Esophagus muscularis mucosa (tissue), 4 donors: ENCODE results near the gene TFAP2B. TPM values are rescaled to one million over a fixed set of nuclear protein-coding genes. Genes with fewer than 3 reads are reported as not detected.

ENCODE experiments used
- DNase-seq: peaks from one replicate; pipeline ENCODE4 v3.0.0-alpha.2; 2017; ENCODE audit errors: extremely low spot score
- H3K27ac ChIP-seq, 4 donors: fragments of 200-600 bp; sonication (generic); replicated peaks in 1 of 4; 1 replicate in 3 of 4; 2 replicates in 1 of 4; pipeline ENCODE4 v1.5.1; 2016 to 2019; ENCODE audit warnings: mild to moderate bottlenecking in 1 of 4
- H3K27me3 ChIP-seq, 4 donors: fragments of 200-600 bp; sonication (generic); one replicate each; pipeline versions ENCODE4 v1.5.1 to v1.6.0; 2016 to 2019
- H3K36me3 ChIP-seq, 4 donors: fragments of 200-600 bp; sonication (generic); one replicate each; pipeline ENCODE4 v1.5.1; 2016 to 2019
- H3K4me1 ChIP-seq, 4 donors: fragments of 200-600 bp; sonication (generic); one replicate each; pipeline ENCODE4 v1.5.1; 2016 to 2019
- H3K4me3 ChIP-seq, 4 donors: fragments of 200-600 bp; sonication (generic); 1 replicate in 2 of 4; 2 replicates in 2 of 4; pipeline ENCODE4 v1.5.1; 2016 to 2019; ENCODE audit warnings: mild to moderate bottlenecking in 4 of 4, moderate library complexity in 1 of 4
- H3K9me3 ChIP-seq, 4 donors: fragments of 200-600 bp; sonication (generic); 1 replicate in 3 of 4; 2 replicates in 1 of 4; pipeline ENCODE4 v1.5.1; 2016 to 2019
- CTCF ChIP-seq, 3 experiments: fragments of 200-600 bp in 2 of 3; fragments of 450-650 bp in 1 of 3; sonication (generic) in 2 of 3; IDR thresholded peaks; one replicate each; pipeline ENCODE4 v1.5.1; 2017 to 2019; ENCODE audit warnings: antibody characterized with exemption in 3 of 3, mild to moderate bottlenecking in 2 of 3, moderate library complexity in 1 of 3
- EP300 ChIP-seq: sonication (generic); formaldehyde crosslinking; IDR thresholded peaks from one replicate; pipeline ENCODE4 v1.6.1; 2017; ENCODE audit warnings: antibody characterized with exemption
- POLR2A ChIP-seq: fragments of 450-650 bp; IDR thresholded peaks from one replicate; pipeline ENCODE4 v1.6.1; 2017; ENCODE audit warnings: antibody characterized with exemption, moderate library complexity, mild to moderate bottlenecking, low read depth
- POLR2AphosphoS5 ChIP-seq, 2 donors: sonication (generic); formaldehyde crosslinking; IDR thresholded peaks; one replicate each; pipeline ENCODE4 v1.6.1; 2017; ENCODE audit warnings: antibody characterized with exemption in 2 of 2
- WGBS: methylation state at CpG from one replicate; pipeline ENCODE4 v1.1.5; 2018; 5-methylcytosine and 5-hydroxymethylcytosine counted together
- intact Hi-C: fragments of 100-400 bp; cut with DNase I; formaldehyde crosslinking; loops from one replicate; pipeline ENCODE4 v1.15.1; 2023
- total RNA-seq, 4 donors: library from RNA; depleted of rRNA; stranded (reverse); fragments of >200 nt; gene quantifications; one replicate each; pipeline versions ENCODE4 v1.1.0 to v1.2.1, GENCODE V29; 2016

TFAP2B gene
- total RNA-seq, 4 donors from 2014 or later: not detected

GRCh38 chr6:50868466-50868865, 49.8 kb downstream of the TFAP2B start:
- intact Hi-C loops: no loop called here
- H3K36me3 ChIP-seq: no peaks in the 10 kb centered on the region
- DNase-seq: no peak
- H3K4me3 ChIP-seq: no peak overlapping the region
- H3K4me1 ChIP-seq: no peaks in the 10 kb centered on the region
- H3K27me3 ChIP-seq: peaks cover 0 to 4% (median 0%) of the 10 kb centered on the region in 4 donors
- H3K27ac ChIP-seq: no peak overlapping the region
- 85% methylated on average over 1 of the region's 1 CpG for WGBS
- TF ChIP-seq POLR2AphosphoS5 (IDR thresholded peaks at IDR 0.05) (no peak), CTCF (IDR thresholded peaks at IDR 0.05) (no peak), EP300 (no peak), POLR2A (no peak)
- H3K9me3 ChIP-seq: no peaks in the 10 kb centered on the region

GRCh38 chr6:50873167-50873566, 54.5 kb downstream of the TFAP2B start:
- no peak for DNase-seq
- WGBS: 83% methylated on average over 1 of the region's 1 CpG
- Histone ChIP-seq H3K27ac (no peak overlapping the region), H3K4me3 (no peak overlapping the region), H3K4me1 (no peaks in the 10 kb centered on the region), H3K36me3 (no peaks in the 10 kb centered on the region), H3K9me3 (no peaks in the 10 kb centered on the region), H3K27me3 (peaks cover 0 to 4% (median 0%) of the 10 kb centered on the region in 4 donors)
- no peak for TF ChIP-seq POLR2A
- TF ChIP-seq CTCF (IDR thresholded peaks at IDR 0.05): no peak
- TF ChIP-seq EP300: no peak
- no peak for TF ChIP-seq POLR2AphosphoS5 (IDR thresholded peaks at IDR 0.05)
- intact Hi-C loops: no loop called here

GRCh38 chr6:50884364-50884763, 65.7 kb downstream of the TFAP2B start:
- 81% methylated on average over 3 of the region's 3 CpGs for WGBS
- DNase-seq: no peak

GRCh38 chr6:50887112-50887511, 68.4 kb downstream of the TFAP2B start:
- no peak for TF ChIP-seq EP300
- no peak for TF ChIP-seq POLR2AphosphoS5 (IDR thresholded peaks at IDR 0.05)
- no peak for TF ChIP-seq POLR2A
- no peak for TF ChIP-seq CTCF (IDR thresholded peaks at IDR 0.05)
- Histone ChIP-seq H3K4me1 (no peaks in the 10 kb centered on the region), H3K27ac (no peak overlapping the region), H3K27me3 (no peaks in the 10 kb centered on the region), H3K9me3 (no peaks in the 10 kb centered on the region), H3K36me3 (no peaks in the 10 kb centered on the region), H3K4me3 (no peak overlapping the region)
- no peak for DNase-seq
- intact Hi-C loops: no loop called here
- 100% methylated on average over 1 of the region's 1 CpG for WGBS

More at GRCh38 chr6:50884364-50884763, 65.7 kb downstream of the TFAP2B start:
- Histone ChIP-seq H3K36me3 (no peaks in the 10 kb centered on the region), H3K4me1 (no peaks in the 10 kb centered on the region), H3K27ac (no peak overlapping the region), H3K9me3 (no peaks in the 10 kb centered on the region), H3K4me3 (no peak overlapping the region), H3K27me3 (no peaks in the 10 kb centered on the region)
- no peak for TF ChIP-seq CTCF (IDR thresholded peaks at IDR 0.05)
- TF ChIP-seq POLR2A: no peak
- TF ChIP-seq EP300: no peak
- TF ChIP-seq POLR2AphosphoS5 (IDR thresholded peaks at IDR 0.05): no peak
- intact Hi-C loops: no loop called here

- no peaks in the 10 kb centered on the region for H3K36me3 ChIP-seq
- H3K4me1 ChIP-seq: no peaks in the 10 kb centered on the region
- WGBS: 55% methylated on average over 3 of the region's 3 CpGs
- intact Hi-C loops: no loop called here
- H3K27me3 ChIP-seq: no peaks in the 10 kb centered on the region
- H3K4me3 ChIP-seq: no peak overlapping the region
- no peak overlapping the region for H3K27ac ChIP-seq
- no peaks in the 10 kb centered on the region for H3K9me3 ChIP-seq
- TF ChIP-seq POLR2A (no peak), EP300 (no peak), CTCF (IDR thresholded peaks at IDR 0.05) (no peak), POLR2AphosphoS5 (IDR thresholded peaks at IDR 0.05) (no peak)
- no peak for DNase-seq
Observed at GRCh38 chr6:50889497-50889896, 70.8 kb downstream of the TFAP2B start.
